ENCODE data around the gene FMO2. TPM values are rescaled to one million over a fixed set of nuclear protein-coding genes. Genes with fewer than 3 reads are reported as not detected.

The FMO2 gene
- total RNA-seq, 3 donors from 2014 or later (not counting 1 experiment from before 2014, with no cell fraction given), result not detected

- H3K4me1 ChIP-seq (ENCODE audit: control insufficient read depth, insufficient read depth, low read length), result no peaks in the 10 kb centered on the region
- WGBS (ENCODE audit: insufficient coverage), result 76% methylated on average over 2 of the region's 2 CpGs
- Mint-ChIP-seq H3K4me3 (no peak overlapping the region), H3K27me3 (ENCODE audit: low read depth in 2 of 2) (peaks cover 6 to 10% of the 10 kb centered on the region in 2 donors), H3K27ac (no peak overlapping the region), H3K9me3 (no peaks in the 10 kb centered on the region), H3K36me3 (no peaks in the 10 kb centered on the region), H3K4me1 (no peaks in the 10 kb centered on the region)
- no peaks in the 10 kb centered on the region for H3K36me3 ChIP-seq (ENCODE audit: control insufficient read depth, insufficient read depth, low read length)
- DNase-seq (no peak), ATAC-seq (no peak)
- intact Hi-C loops (cut with micrococcal nuclease), result no loop called here
- H3K9me3 ChIP-seq (ENCODE audit: control insufficient read depth, insufficient read depth, low read length), result no peaks in the 10 kb centered on the region
- H3K27ac ChIP-seq (ENCODE audit: low read length), result no peak overlapping the region
- H3K4me3 ChIP-seq (ENCODE audit: low read length), result no peak overlapping the region
- TF ChIP-seq, protein P1, sequence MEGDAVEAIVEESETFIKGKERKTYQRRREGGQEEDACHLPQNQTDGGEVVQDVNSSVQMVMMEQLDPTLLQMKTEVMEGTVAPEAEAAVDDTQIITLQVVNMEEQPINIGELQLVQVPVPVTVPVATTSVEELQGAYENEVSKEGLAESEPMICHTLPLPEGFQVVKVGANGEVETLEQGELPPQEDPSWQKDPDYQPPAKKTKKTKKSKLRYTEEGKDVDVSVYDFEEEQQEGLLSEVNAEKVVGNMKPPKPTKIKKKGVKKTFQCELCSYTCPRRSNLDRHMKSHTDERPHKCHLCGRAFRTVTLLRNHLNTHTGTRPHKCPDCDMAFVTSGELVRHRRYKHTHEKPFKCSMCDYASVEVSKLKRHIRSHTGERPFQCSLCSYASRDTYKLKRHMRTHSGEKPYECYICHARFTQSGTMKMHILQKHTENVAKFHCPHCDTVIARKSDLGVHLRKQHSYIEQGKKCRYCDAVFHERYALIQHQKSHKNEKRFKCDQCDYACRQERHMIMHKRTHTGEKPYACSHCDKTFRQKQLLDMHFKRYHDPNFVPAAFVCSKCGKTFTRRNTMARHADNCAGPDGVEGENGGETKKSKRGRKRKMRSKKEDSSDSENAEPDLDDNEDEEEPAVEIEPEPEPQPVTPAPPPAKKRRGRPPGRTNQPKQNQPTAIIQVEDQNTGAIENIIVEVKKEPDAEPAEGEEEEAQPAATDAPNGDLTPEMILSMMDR (IDR thresholded peaks at IDR 0.05), result no peak
- H3K27me3 ChIP-seq (ENCODE audit: control insufficient read depth, insufficient read depth, low read length), result no peaks in the 10 kb centered on the region
These were observed 32.6 kb upstream of the FMO2 start for GRCh38 chr1:171152549-171152948.

GRCh38 chr1:171155484-171155883 is 29.6 kb upstream of the FMO2 start:
- intact Hi-C loops (cut with micrococcal nuclease), result no loop called here
- no peaks in the 10 kb centered on the region for H3K9me3 Mint-ChIP-seq
- ATAC-seq (no peak), DNase-seq (no peak)
- TF ChIP-seq, protein P1 (IDR thresholded peaks at IDR 0.05), result no peak
- H3K9me3 ChIP-seq (ENCODE audit: control insufficient read depth, insufficient read depth, low read length), result no peaks in the 10 kb centered on the region
- no peaks in the 10 kb centered on the region for H3K36me3 Mint-ChIP-seq
- no peaks in the 10 kb centered on the region for H3K4me1 Mint-ChIP-seq
- no peaks in the 10 kb centered on the region for H3K4me1 ChIP-seq (ENCODE audit: control insufficient read depth, insufficient read depth, low read length)
- H3K27ac Mint-ChIP-seq, result no peak overlapping the region
- no peak overlapping the region for H3K4me3 Mint-ChIP-seq
- no peak overlapping the region for H3K4me3 ChIP-seq (ENCODE audit: low read length)
- peaks cover 8 to 10% of the 10 kb centered on the region in 2 donors for H3K27me3 Mint-ChIP-seq (ENCODE audit: low read depth in 2 of 2)
- no peak overlapping the region for H3K27ac ChIP-seq (ENCODE audit: low read length)
- no peaks in the 10 kb centered on the region for H3K36me3 ChIP-seq (ENCODE audit: control insufficient read depth, insufficient read depth, low read length)
- H3K27me3 ChIP-seq (ENCODE audit: control insufficient read depth, insufficient read depth, low read length), result no peaks in the 10 kb centered on the region

GRCh38 chr1:171158096-171158495 is 27.0 kb upstream of the FMO2 start:
- Histone ChIP-seq H3K36me3 (ENCODE audit: control insufficient read depth, insufficient read depth, low read length) (no peaks in the 10 kb centered on the region), H3K27ac (ENCODE audit: low read length) (no peak overlapping the region), H3K27me3 (ENCODE audit: control insufficient read depth, insufficient read depth, low read length) (no peaks in the 10 kb centered on the region), H3K9me3 (ENCODE audit: control insufficient read depth, insufficient read depth, low read length) (no peaks in the 10 kb centered on the region), H3K4me1 (ENCODE audit: control insufficient read depth, insufficient read depth, low read length) (no peaks in the 10 kb centered on the region), H3K4me3 (ENCODE audit: low read length) (no peak overlapping the region)
- H3K36me3 Mint-ChIP-seq, result no peaks in the 10 kb centered on the region
- no peak for DNase-seq
- 78% methylated on average over 4 of the region's 5 CpGs for WGBS (ENCODE audit: insufficient coverage)
- H3K4me1 Mint-ChIP-seq, result no peaks in the 10 kb centered on the region
- peaks cover 0 to 2% of the 10 kb centered on the region in 2 donors for H3K9me3 Mint-ChIP-seq
- intact Hi-C loops (cut with micrococcal nuclease), result no loop called here
- TF ChIP-seq, protein P1 (IDR thresholded peaks at IDR 0.05), result no peak
- H3K27ac Mint-ChIP-seq, result no peak overlapping the region
- peaks cover 8 to 10% of the 10 kb centered on the region in 2 donors for H3K27me3 Mint-ChIP-seq (ENCODE audit: low read depth in 2 of 2)
- no peak overlapping the region for H3K4me3 Mint-ChIP-seq
- ATAC-seq, result no peak

- Histone ChIP-seq H3K36me3 (ENCODE audit: control insufficient read depth, insufficient read depth, low read length) (no peaks in the 10 kb centered on the region), H3K9me3 (ENCODE audit: control insufficient read depth, insufficient read depth, low read length) (no peaks in the 10 kb centered on the region), H3K4me3 (ENCODE audit: low read length) (no peak overlapping the region), H3K4me1 (ENCODE audit: control insufficient read depth, insufficient read depth, low read length) (no peaks in the 10 kb centered on the region), H3K27me3 (ENCODE audit: control insufficient read depth, insufficient read depth, low read length) (no peaks in the 10 kb centered on the region), H3K27ac (ENCODE audit: low read length) (no peak overlapping the region)
- peaks cover 0 to 2% of the 10 kb centered on the region in 2 donors for H3K9me3 Mint-ChIP-seq
- TF ChIP-seq, protein P1 (IDR thresholded peaks at IDR 0.05), result no peak
- ATAC-seq (no peak), DNase-seq (no peak)
- 88% methylated on average over 3 of the region's 3 CpGs for WGBS (ENCODE audit: insufficient coverage)
- no peak overlapping the region for H3K4me3 Mint-ChIP-seq
- peaks cover 8 to 10% of the 10 kb centered on the region in 2 donors for H3K27me3 Mint-ChIP-seq (ENCODE audit: low read depth in 2 of 2)
- H3K4me1 Mint-ChIP-seq, result no peaks in the 10 kb centered on the region
- H3K27ac Mint-ChIP-seq, result no peak overlapping the region
- no peaks in the 10 kb centered on the region for H3K36me3 Mint-ChIP-seq
- intact Hi-C loops (cut with micrococcal nuclease), result no loop called here
These were observed 26.5 kb upstream of the FMO2 start for GRCh38 chr1:171158551-171158950.
